MM.1S (cell line): Measurements from ENCODE around the gene EFNB1.

Experiments used
- CTCF ChIP-seq: fragments of 300-600 bp; sonication (generic); IDR thresholded peaks from 2 replicates; pipeline ENCODE4 v1.5.1; 2016; ENCODE audit warnings: antibody characterized with exemption, low read length, mixed read lengths
- EZH2 ChIP-seq: fragments of 300-600 bp; sonication (generic); optimal IDR thresholded peaks from 2 replicates; pipeline ENCODE3; 2017; ENCODE audit warnings: low read depth, mild to moderate bottlenecking, antibody characterized with exemption, low read length, mixed read lengths
- EZH2phosphoT487 ChIP-seq: fragments of 300-600 bp; sonication (generic); IDR thresholded peaks from 2 replicates; pipeline ENCODE4 v1.6.1; 2018; ENCODE audit warnings: antibody characterized with exemption, low read length

- TF ChIP-seq CTCF (no peak), EZH2 (no peak), EZH2phosphoT487 (no peak)
Measured at GRCh38 chrX:68831405-68832100, 2.7 kb downstream of the EFNB1 start.
